Upper lobe of left lung (tissue), 4 donors: ENCODE results near the gene SNAI1.

Experiments used
- CTCF ChIP-seq, 6 experiments: fragments of 450-650 bp in 4 of 6; fragments of 200-600 bp in 2 of 6; sonication (generic) in 2 of 6; IDR thresholded peaks; one replicate each; pipeline ENCODE4 v1.5.1; 2016 to 2019; ENCODE audit warnings: antibody characterized with exemption in 6 of 6
- EP300 ChIP-seq, 4 donors: sonication (generic); formaldehyde crosslinking; IDR thresholded peaks; one replicate each; pipeline ENCODE4 v1.5.1; 2017; ENCODE audit warnings: antibody characterized with exemption in 4 of 4, control low read depth in 2 of 4
- POLR2A ChIP-seq, 4 donors: fragments of 450-650 bp; IDR thresholded peaks; one replicate each; pipeline ENCODE4 v1.5.1; 2016 to 2017; ENCODE audit warnings: antibody characterized with exemption in 4 of 4, mild to moderate bottlenecking in 2 of 4

GRCh38 chr20:49942942-49943341 lies 39.8 kb upstream of the SNAI1 start:
- TF ChIP-seq POLR2A (IDR thresholded peaks at IDR 0.05), result no peak
- TF ChIP-seq CTCF (IDR thresholded peaks at IDR 0.05), result no peak
- TF ChIP-seq EP300 (IDR thresholded peaks at IDR 0.05), result no peak
